ENCODE measurements around the gene RPP38. TPM values are rescaled to one million over a fixed set of nuclear protein-coding genes. Genes with fewer than 3 reads are reported as not detected.

The RPP38 gene
- total and polyA plus RNA-seq, 2 of the 13 experiments (the other 11 are each of a cell fraction or from before 2014, with no cell fraction given): 11.7 to 16.4 TPM

DNA sequence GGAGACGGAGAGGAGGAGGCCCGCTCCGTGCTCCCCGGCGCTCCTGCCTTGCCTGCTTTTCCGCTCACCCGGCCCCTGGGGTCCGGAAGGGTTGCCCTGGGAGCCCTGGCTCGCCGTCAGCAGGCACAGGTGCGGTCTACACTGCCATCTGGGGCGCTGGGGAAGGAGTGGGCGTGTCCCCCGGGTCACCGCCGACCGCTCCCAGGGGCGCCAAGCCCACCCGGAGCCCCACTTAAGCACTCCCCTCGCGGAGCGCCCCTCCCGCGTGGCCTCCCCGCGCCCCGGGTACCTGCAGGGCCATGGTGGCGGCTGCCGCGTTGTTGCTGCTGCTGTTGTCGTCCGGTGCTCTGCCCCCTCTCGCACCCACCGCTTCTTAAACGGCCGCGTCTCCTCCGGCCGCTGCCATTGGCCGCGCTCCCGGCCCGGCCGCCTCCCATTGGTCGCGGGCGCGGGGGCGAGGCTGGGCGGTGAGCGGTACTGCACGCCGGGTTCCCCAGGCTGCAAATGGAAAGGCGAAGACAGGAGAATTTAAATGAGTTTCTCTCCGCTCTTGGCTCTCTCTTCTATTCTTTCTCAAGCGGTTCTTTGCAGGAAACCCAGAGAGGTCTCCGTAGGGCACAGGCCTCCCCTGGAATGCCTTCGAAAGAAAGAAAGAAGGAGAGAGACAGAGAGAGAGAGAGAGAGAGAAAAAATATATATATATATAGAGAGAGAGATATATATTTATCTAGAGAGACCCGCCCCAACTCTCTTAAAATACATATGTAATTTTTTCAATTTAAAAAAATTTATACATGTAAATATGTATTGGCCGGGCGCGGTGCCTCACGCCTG is 8.5 kb upstream of the RPP38 start, which contains the start of gene ACBD7 (continued):
- TF ChIP-seq SETDB1 (CRISPR knock-in tag; IDR thresholded peaks at IDR 0.05; ENCODE audit: borderline replicate concordance) (no peak), ZBTB38 (CRISPR knock-in tag; IDR thresholded peaks at IDR 0.05) (no peak), MXI1 (IDR thresholded peaks at IDR 0.05; ENCODE audit: borderline replicate concordance, low read depth, low read length) (peak; percentile 80), ZNF431 (CRISPR knock-in tag; IDR thresholded peaks at IDR 0.05; ENCODE audit: borderline replicate concordance, low read depth) (no peak), MAF1 (CRISPR knock-in tag; IDR thresholded peaks at IDR 0.05; ENCODE audit: borderline replicate concordance) (no peak), MIER3 (CRISPR knock-in tag; IDR thresholded peaks at IDR 0.05; ENCODE audit: borderline replicate concordance) (no peak), NBN (conservative IDR thresholded peaks at IDR 0.05) (no peak), KLF15 (CRISPR knock-in tag; IDR thresholded peaks at IDR 0.05; ENCODE audit: borderline replicate concordance) (no peak), ONECUT2 (CRISPR knock-in tag; IDR thresholded peaks at IDR 0.05) (no peak), ZMYM4 (CRISPR knock-in tag; IDR thresholded peaks at IDR 0.05) (peak; percentile 81), RFXANK (CRISPR knock-in tag; IDR thresholded peaks at IDR 0.05) (no peak), ZNF607 (CRISPR knock-in tag; IDR thresholded peaks at IDR 0.05; ENCODE audit: borderline replicate concordance) (no peak), HDAC1 (CRISPR knock-in tag; IDR thresholded peaks at IDR 0.05) (peak; percentile 91), PAWR (CRISPR knock-in tag; IDR thresholded peaks at IDR 0.05; ENCODE audit: borderline replicate concordance) (no peak), SOX5 (CRISPR knock-in tag; IDR thresholded peaks at IDR 0.05; ENCODE audit: borderline replicate concordance) (no peak), ZNF589 (CRISPR knock-in tag; conservative IDR thresholded peaks at IDR 0.05) (no peak), ZC3H13 (CRISPR knock-in tag; IDR thresholded peaks at IDR 0.05) (no peak), HCFC1 (IDR thresholded peaks at IDR 0.05; ENCODE audit: low read depth, low read length) (no peak)
- TF ChIP-seq, protein P1, sequence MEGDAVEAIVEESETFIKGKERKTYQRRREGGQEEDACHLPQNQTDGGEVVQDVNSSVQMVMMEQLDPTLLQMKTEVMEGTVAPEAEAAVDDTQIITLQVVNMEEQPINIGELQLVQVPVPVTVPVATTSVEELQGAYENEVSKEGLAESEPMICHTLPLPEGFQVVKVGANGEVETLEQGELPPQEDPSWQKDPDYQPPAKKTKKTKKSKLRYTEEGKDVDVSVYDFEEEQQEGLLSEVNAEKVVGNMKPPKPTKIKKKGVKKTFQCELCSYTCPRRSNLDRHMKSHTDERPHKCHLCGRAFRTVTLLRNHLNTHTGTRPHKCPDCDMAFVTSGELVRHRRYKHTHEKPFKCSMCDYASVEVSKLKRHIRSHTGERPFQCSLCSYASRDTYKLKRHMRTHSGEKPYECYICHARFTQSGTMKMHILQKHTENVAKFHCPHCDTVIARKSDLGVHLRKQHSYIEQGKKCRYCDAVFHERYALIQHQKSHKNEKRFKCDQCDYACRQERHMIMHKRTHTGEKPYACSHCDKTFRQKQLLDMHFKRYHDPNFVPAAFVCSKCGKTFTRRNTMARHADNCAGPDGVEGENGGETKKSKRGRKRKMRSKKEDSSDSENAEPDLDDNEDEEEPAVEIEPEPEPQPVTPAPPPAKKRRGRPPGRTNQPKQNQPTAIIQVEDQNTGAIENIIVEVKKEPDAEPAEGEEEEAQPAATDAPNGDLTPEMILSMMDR (CRISPR knock-in tag; IDR thresholded peaks at IDR 0.05): peak; percentile 30
- TF ChIP-seq, protein P2, sequence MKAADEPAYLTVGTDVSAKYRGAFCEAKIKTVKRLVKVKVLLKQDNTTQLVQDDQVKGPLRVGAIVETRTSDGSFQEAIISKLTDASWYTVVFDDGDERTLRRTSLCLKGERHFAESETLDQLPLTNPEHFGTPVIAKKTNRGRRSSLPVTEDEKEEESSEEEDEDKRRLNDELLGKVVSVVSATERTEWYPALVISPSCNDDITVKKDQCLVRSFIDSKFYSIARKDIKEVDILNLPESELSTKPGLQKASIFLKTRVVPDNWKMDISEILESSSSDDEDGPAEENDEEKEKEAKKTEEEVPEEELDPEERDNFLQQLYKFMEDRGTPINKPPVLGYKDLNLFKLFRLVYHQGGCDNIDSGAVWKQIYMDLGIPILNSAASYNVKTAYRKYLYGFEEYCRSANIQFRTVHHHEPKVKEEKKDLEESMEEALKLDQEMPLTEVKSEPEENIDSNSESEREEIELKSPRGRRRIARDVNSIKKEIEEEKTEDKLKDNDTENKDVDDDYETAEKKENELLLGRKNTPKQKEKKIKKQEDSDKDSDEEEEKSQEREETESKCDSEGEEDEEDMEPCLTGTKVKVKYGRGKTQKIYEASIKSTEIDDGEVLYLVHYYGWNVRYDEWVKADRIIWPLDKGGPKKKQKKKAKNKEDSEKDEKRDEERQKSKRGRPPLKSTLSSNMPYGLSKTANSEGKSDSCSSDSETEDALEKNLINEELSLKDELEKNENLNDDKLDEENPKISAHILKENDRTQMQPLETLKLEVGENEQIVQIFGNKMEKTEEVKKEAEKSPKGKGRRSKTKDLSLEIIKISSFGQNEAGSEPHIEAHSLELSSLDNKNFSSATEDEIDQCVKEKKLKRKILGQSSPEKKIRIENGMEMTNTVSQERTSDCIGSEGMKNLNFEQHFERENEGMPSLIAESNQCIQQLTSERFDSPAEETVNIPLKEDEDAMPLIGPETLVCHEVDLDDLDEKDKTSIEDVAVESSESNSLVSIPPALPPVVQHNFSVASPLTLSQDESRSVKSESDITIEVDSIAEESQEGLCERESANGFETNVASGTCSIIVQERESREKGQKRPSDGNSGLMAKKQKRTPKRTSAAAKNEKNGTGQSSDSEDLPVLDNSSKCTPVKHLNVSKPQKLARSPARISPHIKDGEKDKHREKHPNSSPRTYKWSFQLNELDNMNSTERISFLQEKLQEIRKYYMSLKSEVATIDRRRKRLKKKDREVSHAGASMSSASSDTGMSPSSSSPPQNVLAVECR (CRISPR knock-in tag; IDR thresholded peaks at IDR 0.05; ENCODE audit: borderline replicate concordance): peak; percentile 97
- TF ChIP-seq, protein P3, sequence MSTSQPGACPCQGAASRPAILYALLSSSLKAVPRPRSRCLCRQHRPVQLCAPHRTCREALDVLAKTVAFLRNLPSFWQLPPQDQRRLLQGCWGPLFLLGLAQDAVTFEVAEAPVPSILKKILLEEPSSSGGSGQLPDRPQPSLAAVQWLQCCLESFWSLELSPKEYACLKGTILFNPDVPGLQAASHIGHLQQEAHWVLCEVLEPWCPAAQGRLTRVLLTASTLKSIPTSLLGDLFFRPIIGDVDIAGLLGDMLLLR (CRISPR knock-in tag; IDR thresholded peaks at IDR 0.05): peak; percentile 74; the same call in 1 of the 2 replicates
- TF ChIP-seq, protein P4, sequence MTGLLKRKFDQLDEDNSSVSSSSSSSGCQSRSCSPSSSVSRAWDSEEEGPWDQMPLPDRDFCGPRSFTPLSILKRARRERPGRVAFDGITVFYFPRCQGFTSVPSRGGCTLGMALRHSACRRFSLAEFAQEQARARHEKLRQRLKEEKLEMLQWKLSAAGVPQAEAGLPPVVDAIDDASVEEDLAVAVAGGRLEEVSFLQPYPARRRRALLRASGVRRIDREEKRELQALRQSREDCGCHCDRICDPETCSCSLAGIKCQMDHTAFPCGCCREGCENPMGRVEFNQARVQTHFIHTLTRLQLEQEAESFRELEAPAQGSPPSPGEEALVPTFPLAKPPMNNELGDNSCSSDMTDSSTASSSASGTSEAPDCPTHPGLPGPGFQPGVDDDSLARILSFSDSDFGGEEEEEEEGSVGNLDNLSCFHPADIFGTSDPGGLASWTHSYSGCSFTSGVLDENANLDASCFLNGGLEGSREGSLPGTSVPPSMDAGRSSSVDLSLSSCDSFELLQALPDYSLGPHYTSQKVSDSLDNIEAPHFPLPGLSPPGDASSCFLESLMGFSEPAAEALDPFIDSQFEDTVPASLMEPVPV (CRISPR knock-in tag; IDR thresholded peaks at IDR 0.05): peak; percentile 71; the same call in 1 of the 2 replicates
